ENCODE measurements around the gene ATP1A3.

ATP1A3 gene

DNA sequence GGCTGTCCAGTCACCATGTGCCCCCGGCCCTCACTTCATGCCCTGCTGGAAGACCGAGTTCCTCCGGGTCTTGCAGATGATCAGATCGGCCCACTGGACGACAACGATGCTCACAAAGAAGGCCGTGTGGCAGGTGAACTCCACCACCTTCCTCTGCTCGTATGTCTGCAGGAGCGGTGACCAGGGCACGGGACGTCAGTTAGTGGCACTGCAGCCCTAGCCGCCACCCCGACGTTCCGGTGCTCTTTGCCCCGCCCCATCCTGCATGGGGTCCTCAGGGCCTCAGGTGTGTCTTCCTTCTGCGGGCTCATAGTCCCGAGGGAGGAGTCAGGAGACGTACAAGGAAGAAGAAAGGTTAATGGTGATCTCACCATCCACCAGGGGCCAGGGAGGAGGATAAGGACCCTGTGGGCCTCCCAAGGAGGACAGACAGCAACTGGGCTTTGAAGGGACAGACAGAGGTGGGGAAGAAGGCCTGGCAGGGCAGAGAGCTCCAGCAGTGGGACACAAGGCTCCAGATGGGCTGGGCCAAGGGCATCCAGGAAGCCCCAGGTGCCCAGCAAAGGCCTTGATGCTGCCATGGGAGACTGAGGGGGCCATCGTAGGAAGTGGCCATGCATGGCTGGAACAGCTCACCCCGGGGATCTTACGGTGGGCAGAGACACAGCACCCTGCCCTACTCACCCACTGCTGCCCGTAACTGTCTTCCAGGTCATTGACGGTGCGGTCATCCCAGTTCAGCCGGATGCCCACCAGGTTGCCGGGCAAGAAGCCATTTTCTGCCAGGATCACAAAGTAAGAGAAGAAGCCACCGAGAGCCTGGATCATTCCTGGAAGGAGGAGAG is 25.1 kb downstream of the ATP1A3 start:
- H2BK5ac ChIP-seq (ENCODE audit: low read depth, low read length, poor library complexity), result no peak overlapping the region
- no peak overlapping the region for H3K14ac ChIP-seq (ENCODE audit: low read length)
- no peak overlapping the region for H3K27ac ChIP-seq (ENCODE audit: low read depth, low read length)
- no peaks in the 10 kb centered on the region for H3K9me3 ChIP-seq (ENCODE audit: insufficient read depth, low read depth, low read length)
- H3K4ac ChIP-seq (ENCODE audit: low read depth, low read length), result no peak overlapping the region
- H2AK5ac ChIP-seq (ENCODE audit: low read length), result no peak overlapping the region
- H3K79me2 ChIP-seq (ENCODE audit: control insufficient read depth, insufficient read depth, low read length, poor library complexity), result no peaks in the 10 kb centered on the region
- no peaks in the 10 kb centered on the region for H3K36me3 ChIP-seq (ENCODE audit: control insufficient read depth in 1 of 2, insufficient read depth in 2 of 2, low read length in 2 of 2)
- no peak overlapping the region for H2BK12ac ChIP-seq (ENCODE audit: low read length)
- no CpG with 5 or more reads among the region's 28 CpGs for WGBS (ENCODE audit: extremely low coverage, insufficient coverage, insufficient read length)
- no peak overlapping the region for H3K18ac ChIP-seq (ENCODE audit: low read length)
- no peaks in the 10 kb centered on the region for H3K79me1 ChIP-seq (ENCODE audit: low read length)
- DNase-seq, result no peak
- no peak overlapping the region for H4K12ac ChIP-seq (ENCODE audit: low read depth, low read length)
- no peak overlapping the region for H2BK120ac ChIP-seq (ENCODE audit: insufficient read depth, low read length, poor library complexity)
- no peak overlapping the region for H2AFZ ChIP-seq (ENCODE audit: insufficient read depth, low read length, poor library complexity)
- H4K8ac ChIP-seq (ENCODE audit: low read depth, low read length), result no peak overlapping the region
- H3K4me3 ChIP-seq (ENCODE audit: low read depth, low read length), result no peak overlapping the region
- H3K4me2 ChIP-seq (ENCODE audit: low read length), result no peak overlapping the region
- H3K27me3 ChIP-seq (ENCODE audit: insufficient read depth, low read length), result no peaks in the 10 kb centered on the region
- H3K4me1 ChIP-seq (ENCODE audit: control insufficient read depth in 1 of 2, insufficient read depth in 2 of 2, low read length in 2 of 2), result no peaks in the 10 kb centered on the region
- no peak overlapping the region for H4K91ac ChIP-seq (ENCODE audit: low read depth, low read length)
- H3K9ac ChIP-seq (ENCODE audit: low read length), result no peak overlapping the region
- no peak overlapping the region for H3K23ac ChIP-seq (ENCODE audit: low read length)

DNA sequence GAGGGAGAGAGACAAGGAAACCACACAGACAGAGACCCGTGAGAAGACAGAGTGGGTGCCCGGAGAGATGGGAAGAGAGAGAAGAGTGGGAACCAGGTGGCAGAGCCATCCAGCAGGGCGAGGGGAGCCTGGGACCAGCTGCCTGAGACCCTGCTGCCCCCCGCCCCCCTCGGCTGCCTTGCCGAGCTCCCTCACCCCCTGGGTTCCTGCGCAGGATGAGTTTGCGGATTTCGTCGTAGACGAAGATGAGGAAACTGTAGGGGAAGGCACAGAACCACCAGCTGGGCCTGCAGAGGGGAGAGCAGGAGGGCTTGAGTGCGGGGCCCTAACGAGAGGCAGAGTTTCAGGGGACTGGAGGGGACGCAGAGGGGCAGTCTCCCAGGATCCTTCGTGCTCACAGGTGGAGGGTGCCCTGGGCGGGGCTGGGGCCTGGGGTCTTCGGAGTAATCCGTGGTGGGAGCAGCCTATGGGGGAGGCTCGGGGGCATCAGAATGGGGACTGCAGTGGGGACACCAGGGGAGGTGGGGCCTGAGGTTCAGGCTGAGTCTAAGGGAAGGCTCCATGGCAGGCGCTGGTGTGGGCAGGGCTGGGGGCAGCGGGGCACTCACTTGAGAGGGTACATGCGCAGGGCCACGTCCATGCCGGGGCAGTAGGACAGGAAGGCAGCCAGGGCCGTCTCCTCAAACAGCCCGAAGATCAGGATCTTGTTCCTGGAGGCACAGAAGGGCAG is 26.8 kb downstream of the ATP1A3 start:
- H3K4me1 ChIP-seq (ENCODE audit: control insufficient read depth in 1 of 2, insufficient read depth in 2 of 2, low read length in 2 of 2), result no peaks in the 10 kb centered on the region
- H4K8ac ChIP-seq (ENCODE audit: low read depth, low read length), result no peak overlapping the region
- no peak overlapping the region for H2BK5ac ChIP-seq (ENCODE audit: low read depth, low read length, poor library complexity)
- H3K4me3 ChIP-seq (ENCODE audit: low read depth, low read length), result no peak overlapping the region
- no peak overlapping the region for H2AK5ac ChIP-seq (ENCODE audit: low read length)
- no peak overlapping the region for H2BK12ac ChIP-seq (ENCODE audit: low read length)
- DNase-seq, result no peak
- no peaks in the 10 kb centered on the region for H3K9me3 ChIP-seq (ENCODE audit: insufficient read depth, low read depth, low read length)
- no peak overlapping the region for H3K9ac ChIP-seq (ENCODE audit: low read length)
- no peak overlapping the region for H3K23ac ChIP-seq (ENCODE audit: low read length)
- H3K14ac ChIP-seq (ENCODE audit: low read length), result no peak overlapping the region
- no peak overlapping the region for H3K27ac ChIP-seq (ENCODE audit: low read depth, low read length)
- no peaks in the 10 kb centered on the region for H3K27me3 ChIP-seq (ENCODE audit: insufficient read depth, low read length)
- no peak overlapping the region for H2AFZ ChIP-seq (ENCODE audit: insufficient read depth, low read length, poor library complexity)
- H3K4ac ChIP-seq (ENCODE audit: low read depth, low read length), result no peak overlapping the region
- H3K18ac ChIP-seq (ENCODE audit: low read length), result no peak overlapping the region
- no peak overlapping the region for H3K4me2 ChIP-seq (ENCODE audit: low read length)
- no CpG with 5 or more reads among the region's 26 CpGs for WGBS (ENCODE audit: extremely low coverage, insufficient coverage, insufficient read length)
- no peaks in the 10 kb centered on the region for H3K79me1 ChIP-seq (ENCODE audit: low read length)
- no peaks in the 10 kb centered on the region for H3K79me2 ChIP-seq (ENCODE audit: control insufficient read depth, insufficient read depth, low read length, poor library complexity)
- no peak overlapping the region for H2BK120ac ChIP-seq (ENCODE audit: insufficient read depth, low read length, poor library complexity)
- H3K36me3 ChIP-seq (ENCODE audit: control insufficient read depth in 1 of 2, insufficient read depth in 2 of 2, low read length in 2 of 2), result no peaks in the 10 kb centered on the region
- no peak overlapping the region for H4K91ac ChIP-seq (ENCODE audit: low read depth, low read length)
- H4K12ac ChIP-seq (ENCODE audit: low read depth, low read length), result no peak overlapping the region

DNA sequence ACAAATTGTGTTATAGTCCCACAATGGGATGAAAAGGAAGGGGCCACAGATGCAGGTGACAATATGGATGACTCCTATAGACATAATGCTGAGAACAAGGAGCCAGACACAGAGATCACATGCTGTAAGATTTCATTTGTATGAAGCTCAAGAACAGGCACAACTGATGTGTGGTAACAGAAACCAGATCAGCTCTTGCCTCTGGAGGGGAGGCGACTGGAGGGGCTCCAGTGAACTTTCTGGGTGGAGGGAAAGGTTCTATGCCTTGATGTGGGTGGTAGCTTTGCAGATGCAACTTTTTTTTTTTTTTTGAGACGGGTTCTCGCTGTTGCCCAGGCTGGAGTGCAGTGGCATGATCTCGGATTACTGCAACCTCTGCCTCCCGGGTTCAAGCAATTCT is 28.9 kb downstream of the ATP1A3 start:
- no peak overlapping the region for H3K4me3 ChIP-seq (ENCODE audit: low read depth, low read length)
- no peak overlapping the region for H3K18ac ChIP-seq (ENCODE audit: low read length)
- H3K27ac ChIP-seq (ENCODE audit: low read depth, low read length), result no peak overlapping the region
- no peak overlapping the region for H2AK5ac ChIP-seq (ENCODE audit: low read length)
- no peak overlapping the region for H4K8ac ChIP-seq (ENCODE audit: low read depth, low read length)
- H3K9me3 ChIP-seq (ENCODE audit: insufficient read depth, low read depth, low read length), result no peaks in the 10 kb centered on the region
- no peak overlapping the region for H4K12ac ChIP-seq (ENCODE audit: low read depth, low read length)
- H4K91ac ChIP-seq (ENCODE audit: low read depth, low read length), result no peak overlapping the region
- H3K4me1 ChIP-seq (ENCODE audit: control insufficient read depth in 1 of 2, insufficient read depth in 2 of 2, low read length in 2 of 2), result no peaks in the 10 kb centered on the region
- H3K4me2 ChIP-seq (ENCODE audit: low read length), result no peak overlapping the region
- H3K14ac ChIP-seq (ENCODE audit: low read length), result no peak overlapping the region
- H3K79me1 ChIP-seq (ENCODE audit: low read length), result no peaks in the 10 kb centered on the region
- no peak overlapping the region for H3K23ac ChIP-seq (ENCODE audit: low read length)
- no peak overlapping the region for H2AFZ ChIP-seq (ENCODE audit: insufficient read depth, low read length, poor library complexity)
- H3K36me3 ChIP-seq (ENCODE audit: control insufficient read depth in 1 of 2, insufficient read depth in 2 of 2, low read length in 2 of 2), result no peaks in the 10 kb centered on the region
- H2BK12ac ChIP-seq (ENCODE audit: low read length), result no peak overlapping the region
- no peaks in the 10 kb centered on the region for H3K27me3 ChIP-seq (ENCODE audit: insufficient read depth, low read length)
- H3K79me2 ChIP-seq (ENCODE audit: control insufficient read depth, insufficient read depth, low read length, poor library complexity), result no peaks in the 10 kb centered on the region
- H3K4ac ChIP-seq (ENCODE audit: low read depth, low read length), result no peak overlapping the region
- WGBS (ENCODE audit: extremely low coverage, insufficient coverage, insufficient read length), result no CpG with 5 or more reads among the region's 5 CpGs
- DNase-seq, result no peak
- H2BK5ac ChIP-seq (ENCODE audit: low read depth, low read length, poor library complexity), result no peak overlapping the region
- H3K9ac ChIP-seq (ENCODE audit: low read length), result no peak overlapping the region
- no peak overlapping the region for H2BK120ac ChIP-seq (ENCODE audit: insufficient read depth, low read length, poor library complexity)

DNA sequence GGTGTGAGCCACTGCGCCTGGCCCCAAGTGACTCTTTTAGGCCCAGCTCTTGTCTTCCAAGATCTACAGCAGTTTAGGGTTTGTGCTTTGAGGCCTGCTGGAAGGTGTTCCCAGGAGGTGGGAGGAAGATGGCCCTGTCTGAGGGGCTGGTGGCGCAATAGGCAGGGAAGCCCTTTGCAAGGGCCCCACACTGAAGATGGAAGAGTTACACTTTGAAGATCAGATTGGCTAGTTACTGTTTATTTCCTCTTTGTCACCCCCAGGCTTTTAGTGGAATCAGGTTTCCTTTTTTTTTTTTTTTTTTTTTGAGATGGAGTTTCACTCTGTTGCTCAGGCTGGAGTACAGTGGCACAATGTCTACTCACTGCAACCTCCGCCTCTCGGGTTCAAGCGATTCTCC is 33.1 kb downstream of the ATP1A3 start:
- Histone ChIP-seq H3K27ac (ENCODE audit: low read depth, low read length) (no peak overlapping the region), H3K79me1 (ENCODE audit: low read length) (peaks cover 8% of the 10 kb centered on the region), H3K18ac (ENCODE audit: low read length) (no peak overlapping the region), H4K12ac (ENCODE audit: low read depth, low read length) (no peak overlapping the region), H2AFZ (ENCODE audit: insufficient read depth, low read length, poor library complexity) (no peak overlapping the region), H2BK5ac (ENCODE audit: low read depth, low read length, poor library complexity) (no peak overlapping the region), H3K14ac (ENCODE audit: low read length) (no peak overlapping the region), H3K4me1 (ENCODE audit: control insufficient read depth in 1 of 2, insufficient read depth in 2 of 2, low read length in 2 of 2) (peaks cover 6 to 12% of the 10 kb centered on the region in 2 experiments), H2AK5ac (ENCODE audit: low read length) (no peak overlapping the region), H4K91ac (ENCODE audit: low read depth, low read length) (no peak overlapping the region), H3K79me2 (ENCODE audit: control insufficient read depth, insufficient read depth, low read length, poor library complexity) (peaks cover 5% of the 10 kb centered on the region), H3K4ac (ENCODE audit: low read depth, low read length) (no peak overlapping the region), H3K4me3 (ENCODE audit: low read depth, low read length) (no peak overlapping the region), H3K23ac (ENCODE audit: low read length) (no peak overlapping the region), H2BK120ac (ENCODE audit: insufficient read depth, low read length, poor library complexity) (no peak overlapping the region), H3K4me2 (ENCODE audit: low read length) (no peak overlapping the region), H2BK12ac (ENCODE audit: low read length) (no peak overlapping the region), H3K27me3 (ENCODE audit: insufficient read depth, low read length) (no peaks in the 10 kb centered on the region), H3K36me3 (ENCODE audit: control insufficient read depth in 1 of 2, insufficient read depth in 2 of 2, low read length in 2 of 2) (peaks cover 8 to 11% of the 10 kb centered on the region in 2 experiments), H3K9me3 (ENCODE audit: insufficient read depth, low read depth, low read length) (no peaks in the 10 kb centered on the region), H3K9ac (ENCODE audit: low read length) (no peak overlapping the region), H4K8ac (ENCODE audit: low read depth, low read length) (no peak overlapping the region)
- WGBS (ENCODE audit: extremely low coverage, insufficient coverage, insufficient read length), result no CpG with 5 or more reads among the region's 5 CpGs
- no peak for DNase-seq

Data from trophoblast cell (in vitro differentiated cells and primary cell).